A549 (cell line): ENCODE data around the gene RANBP3.

Source experiments
- CBX2 ChIP-seq: fragments of 200-600 bp; sonication (generic); IDR thresholded peaks from 2 replicates; pipeline ENCODE4 v1.6.1; 2016; ENCODE audit warnings: low read depth, mild to moderate bottlenecking, borderline replicate concordance
- CTCF ChIP-seq: fragments of >200 bp; sonication (Bioruptor Twin); formaldehyde crosslinking; IDR thresholded peaks from 3 replicates; pipeline ENCODE4 v1.5.1; 2016
- POLR2A ChIP-seq: IDR thresholded peaks from 2 replicates; pipeline ENCODE4 v1.6.1; 2012; ENCODE audit warnings: mild to moderate bottlenecking, low read length
- RAD21 ChIP-seq, 2 experiments: fragments of >200 bp in 1 of 2; sonication (Bioruptor Twin) in 1 of 2; formaldehyde crosslinking in 1 of 2; IDR thresholded peaks in 1 of 2; conservative IDR thresholded peaks in 1 of 2; 2 replicates in 1 of 2; 3 replicates in 1 of 2; pipeline ENCODE4 v1.6.1; 2012 to 2018; ENCODE audit warnings: inconsistent platforms in 1 of 2
- RFX5 ChIP-seq: fragments of 450-650 bp; IDR thresholded peaks from 2 replicates; pipeline ENCODE4 v1.7.1; 2014; ENCODE audit warnings: antibody characterized with exemption, mild to moderate bottlenecking, moderate library complexity

GRCh38 chr19:5953030-5953589, 24.8 kb downstream of the RANBP3 start:
- TF ChIP-seq CTCF: no peak
- no peak for TF ChIP-seq POLR2A
- TF ChIP-seq CBX2: no peak
- TF ChIP-seq RFX5: no peak
- no peak for TF ChIP-seq RAD21 (conservative IDR thresholded peaks at IDR 0.05 in 1 of 2, IDR thresholded peaks at IDR 0.05 in 1 of 2)
